Trophoblast cell (in vitro differentiated cells and primary cell): ENCODE measurements around the gene KHDC1.
"Not testable (repeated sequence)": the region's sequence is repeated elsewhere in the genome, so short reads cannot be mapped to it uniquely, and the experiment has no call there.

Experiments used
- DNase-seq, 2 donors: peaks; one replicate each; pipeline ENCODE4 v3.0.0-alpha.2; 2016
- H2AFZ ChIP-seq: 2 replicates; pipeline ENCODE4 v1.6.1; 2013; ENCODE audit warnings: low read length, moderate library complexity, mild to moderate bottlenecking; ENCODE audit not compliant: insufficient read depth, poor library complexity
- H2AK5ac ChIP-seq: 2 replicates; pipeline ENCODE4 v1.6.1; 2013; ENCODE audit warnings: mild to moderate bottlenecking, low read length
- H2BK120ac ChIP-seq: 2 replicates; pipeline ENCODE4 v1.6.1; 2013; ENCODE audit warnings: low read length, mild to moderate bottlenecking, moderate library complexity; ENCODE audit not compliant: insufficient read depth, poor library complexity
- H2BK12ac ChIP-seq: 2 replicates; pipeline ENCODE4 v1.6.1; 2013; ENCODE audit warnings: mild to moderate bottlenecking, low read length, moderate library complexity
- H2BK5ac ChIP-seq: 2 replicates; pipeline ENCODE4 v1.6.1; 2013; ENCODE audit warnings: low read length, low read depth, moderate library complexity, mild to moderate bottlenecking; ENCODE audit not compliant: poor library complexity
- H3K14ac ChIP-seq: 2 replicates; pipeline ENCODE4 v1.6.1; 2013; ENCODE audit warnings: mild to moderate bottlenecking, low read length
- H3K18ac ChIP-seq: 2 replicates; pipeline ENCODE4 v1.6.1; 2013; ENCODE audit warnings: mild to moderate bottlenecking, low read length
- H3K23ac ChIP-seq: 2 replicates; pipeline ENCODE4 v1.6.1; 2013; ENCODE audit warnings: low read length
- H3K27ac ChIP-seq: 2 replicates; pipeline ENCODE4 v1.5.1; 2013; ENCODE audit warnings: low read depth, mild to moderate bottlenecking, inconsistent platforms, low read length, moderate library complexity
- H3K27me3 ChIP-seq: 2 replicates; pipeline ENCODE4 v1.6.1; 2013; ENCODE audit warnings: inconsistent platforms, mild to moderate bottlenecking, low read length, moderate library complexity; ENCODE audit not compliant: insufficient read depth
- H3K36me3 ChIP-seq, 2 experiments: 1 replicate in 1 of 2; 2 replicates in 1 of 2; pipeline ENCODE4 v1.6.1; 2013; ENCODE audit warnings: low read length in 2 of 2, mild to moderate bottlenecking in 2 of 2, moderate library complexity in 1 of 2; ENCODE audit not compliant: insufficient read depth in 2 of 2, control insufficient read depth in 1 of 2
- H3K4ac ChIP-seq: 2 replicates; pipeline ENCODE4 v1.6.1; 2013; ENCODE audit warnings: low read depth, mild to moderate bottlenecking, low read length, moderate library complexity
- H3K4me1 ChIP-seq, 2 experiments: 1 replicate in 1 of 2; 2 replicates in 1 of 2; pipeline ENCODE4 v1.6.1; 2013; ENCODE audit warnings: low read length in 2 of 2, mild to moderate bottlenecking in 2 of 2, moderate library complexity in 1 of 2; ENCODE audit not compliant: insufficient read depth in 2 of 2, control insufficient read depth in 1 of 2
- H3K4me2 ChIP-seq: 2 replicates; pipeline ENCODE4 v1.6.1; 2013; ENCODE audit warnings: inconsistent platforms, mild to moderate bottlenecking, low read length, moderate library complexity
- H3K4me3 ChIP-seq: 2 replicates; pipeline ENCODE4 v1.5.1; 2013; ENCODE audit warnings: mild to moderate bottlenecking, low read depth, low read length, inconsistent platforms
- H3K79me1 ChIP-seq: one replicate; pipeline ENCODE4 v1.6.1; 2013; ENCODE audit warnings: low read length
- H3K79me2 ChIP-seq: 2 replicates; pipeline ENCODE4 v1.6.1; 2013; ENCODE audit warnings: low read length, mild to moderate bottlenecking; ENCODE audit not compliant: control insufficient read depth, insufficient read depth, poor library complexity
- H3K9ac ChIP-seq: 2 replicates; pipeline ENCODE4 v1.6.1; 2013; ENCODE audit warnings: mild to moderate bottlenecking, low read length
- H3K9me3 ChIP-seq: 2 replicates; pipeline ENCODE4 v1.6.1; 2013; ENCODE audit warnings: low read depth, mild to moderate bottlenecking, control low read depth, inconsistent platforms, low read length; ENCODE audit not compliant: insufficient read depth
- H4K12ac ChIP-seq: 2 replicates; pipeline ENCODE4 v1.6.1; 2013; ENCODE audit warnings: low read depth, mild to moderate bottlenecking, low read length, moderate library complexity
- H4K8ac ChIP-seq: 2 replicates; pipeline ENCODE4 v1.6.1; 2013; ENCODE audit warnings: low read depth, mild to moderate bottlenecking, low read length, moderate library complexity
- H4K91ac ChIP-seq: one replicate; pipeline ENCODE4 v1.6.1; 2013; ENCODE audit warnings: low read depth, mild to moderate bottlenecking, low read length, moderate library complexity
- WGBS: extraction: QIAGEN DNeasy Blood & Tissue Kit; methylation state at CpG from one replicate; pipeline ENCODE4 v1.1.7; 2013; ENCODE audit warnings: missing lambda C conversion rate; ENCODE audit not compliant: insufficient read length, insufficient coverage; ENCODE audit errors: extremely low coverage; 5-methylcytosine and 5-hydroxymethylcytosine counted together

KHDC1 gene

GRCh38 chr6:73240730-73241129, 22.3 kb downstream of the KHDC1 start:
- Histone ChIP-seq H3K23ac (no peak overlapping the region), H3K36me3 (no peaks in the 10 kb centered on the region), H3K9ac (no peak overlapping the region), H3K4me1 (no peaks in the 10 kb centered on the region), H3K18ac (no peak overlapping the region), H2BK120ac (no peak overlapping the region), H2AK5ac (no peak overlapping the region), H4K8ac (no peak overlapping the region), H4K91ac (no peak overlapping the region), H3K4me3 (no peak overlapping the region), H3K27ac (no peak overlapping the region), H2BK12ac (no peak overlapping the region), H3K9me3 (no peaks in the 10 kb centered on the region), H4K12ac (no peak overlapping the region), H3K79me2 (no peaks in the 10 kb centered on the region), H3K14ac (no peak overlapping the region), H3K4me2 (no peak overlapping the region), H3K27me3 (no peaks in the 10 kb centered on the region), H2BK5ac (no peak overlapping the region), H3K79me1 (no peaks in the 10 kb centered on the region), H2AFZ (no peak overlapping the region), H3K4ac (no peak overlapping the region)
- no CpG with 5 or more reads among the region's 4 CpGs for WGBS
- no peak for DNase-seq

GRCh38 chr6:73236144-73236750, 26.7 kb downstream of the KHDC1 start:
- no peak overlapping the region for H2BK5ac ChIP-seq
- no peaks in the 10 kb centered on the region for H3K4me1 ChIP-seq
- H3K23ac ChIP-seq, result no peak overlapping the region
- H3K9me3 ChIP-seq, result no peaks in the 10 kb centered on the region
- H3K27ac ChIP-seq, result no peak overlapping the region
- no peak overlapping the region for H2AK5ac ChIP-seq
- H3K27me3 ChIP-seq, result no peaks in the 10 kb centered on the region
- H3K14ac ChIP-seq, result no peak overlapping the region
- H4K12ac ChIP-seq, result no peak overlapping the region
- no peak overlapping the region for H4K8ac ChIP-seq
- no peak overlapping the region for H3K9ac ChIP-seq
- no peaks in the 10 kb centered on the region for H3K79me2 ChIP-seq
- no peak overlapping the region for H3K4ac ChIP-seq
- no peak overlapping the region for H3K4me3 ChIP-seq
- no peak overlapping the region for H2BK12ac ChIP-seq
- H3K79me1 ChIP-seq, result no peaks in the 10 kb centered on the region
- no CpG with 5 or more reads among the region's 5 CpGs for whole genome bisulfite sequencing
- peak; percentile 13 to 69 for DNase-seq
- no peak overlapping the region for H4K91ac ChIP-seq
- H3K18ac ChIP-seq, result no peak overlapping the region
- no peak overlapping the region for H2AFZ ChIP-seq
- no peak overlapping the region for H2BK120ac ChIP-seq
- H3K4me2 ChIP-seq, result no peak overlapping the region
- H3K36me3 ChIP-seq, result no peaks in the 10 kb centered on the region

- no peak overlapping the region for H3K27ac ChIP-seq
- no peak overlapping the region for H2AK5ac ChIP-seq
- no peak overlapping the region for H3K4me3 ChIP-seq
- no peaks in the 10 kb centered on the region for H3K36me3 ChIP-seq
- DNase-seq, result no peak
- H4K8ac ChIP-seq, result no peak overlapping the region
- no peak overlapping the region for H3K4ac ChIP-seq
- H3K18ac ChIP-seq, result no peak overlapping the region
- no peak overlapping the region for H3K14ac ChIP-seq
- H3K9me3 ChIP-seq, result no peaks in the 10 kb centered on the region
- no peak overlapping the region for H3K9ac ChIP-seq
- H2AFZ ChIP-seq, result no peak overlapping the region
- no peaks in the 10 kb centered on the region for H3K79me2 ChIP-seq
- H4K91ac ChIP-seq, result no peak overlapping the region
- no peak overlapping the region for H3K4me2 ChIP-seq
- no peaks in the 10 kb centered on the region for H3K27me3 ChIP-seq
- no peak overlapping the region for H4K12ac ChIP-seq
- WGBS, result no CpG with 5 or more reads among the region's 1 CpG
- no peak overlapping the region for H2BK120ac ChIP-seq
- no peak overlapping the region for H2BK5ac ChIP-seq
- H3K79me1 ChIP-seq, result no peaks in the 10 kb centered on the region
- H2BK12ac ChIP-seq, result no peak overlapping the region
- no peaks in the 10 kb centered on the region for H3K4me1 ChIP-seq
- H3K23ac ChIP-seq, result no peak overlapping the region
These were observed 28.3 kb downstream of the KHDC1 start for GRCh38 chr6:73234733-73235132.

GRCh38 chr6:73233971-73234370, 29.0 kb downstream of the KHDC1 start:
- H4K12ac ChIP-seq, H2BK120ac ChIP-seq, H4K8ac ChIP-seq, H3K18ac ChIP-seq, H2BK5ac ChIP-seq, H3K4me3 ChIP-seq, H3K14ac ChIP-seq, H4K91ac ChIP-seq, H2AFZ ChIP-seq, H2AK5ac ChIP-seq, H3K36me3 ChIP-seq, H3K79me1 ChIP-seq, H2BK12ac ChIP-seq, H3K23ac ChIP-seq, H3K4me2 ChIP-seq, H3K9ac ChIP-seq, H3K27ac ChIP-seq, DNase-seq, H3K27me3 ChIP-seq, H3K79me2 ChIP-seq, H3K9me3 ChIP-seq, H3K4ac ChIP-seq, H3K4me1 ChIP-seq: not testable (repeated sequence)
- WGBS, result no CpG with 5 or more reads among the region's 3 CpGs
